GM21515 (cell line): Measurements from ENCODE around the gene IGF2.
"Not testable (repeated sequence)": the region's sequence is repeated elsewhere in the genome, so short reads cannot be mapped to it uniquely, and the experiment has no call there.

Experiments used
- ATAC-seq: cut with Tn5 transposase; IDR thresholded peaks from one replicate; pipeline ENCODE4 v1.9.1; 2021; ENCODE audit not compliant: unreplicated experiment

The IGF2 gene

DNA sequence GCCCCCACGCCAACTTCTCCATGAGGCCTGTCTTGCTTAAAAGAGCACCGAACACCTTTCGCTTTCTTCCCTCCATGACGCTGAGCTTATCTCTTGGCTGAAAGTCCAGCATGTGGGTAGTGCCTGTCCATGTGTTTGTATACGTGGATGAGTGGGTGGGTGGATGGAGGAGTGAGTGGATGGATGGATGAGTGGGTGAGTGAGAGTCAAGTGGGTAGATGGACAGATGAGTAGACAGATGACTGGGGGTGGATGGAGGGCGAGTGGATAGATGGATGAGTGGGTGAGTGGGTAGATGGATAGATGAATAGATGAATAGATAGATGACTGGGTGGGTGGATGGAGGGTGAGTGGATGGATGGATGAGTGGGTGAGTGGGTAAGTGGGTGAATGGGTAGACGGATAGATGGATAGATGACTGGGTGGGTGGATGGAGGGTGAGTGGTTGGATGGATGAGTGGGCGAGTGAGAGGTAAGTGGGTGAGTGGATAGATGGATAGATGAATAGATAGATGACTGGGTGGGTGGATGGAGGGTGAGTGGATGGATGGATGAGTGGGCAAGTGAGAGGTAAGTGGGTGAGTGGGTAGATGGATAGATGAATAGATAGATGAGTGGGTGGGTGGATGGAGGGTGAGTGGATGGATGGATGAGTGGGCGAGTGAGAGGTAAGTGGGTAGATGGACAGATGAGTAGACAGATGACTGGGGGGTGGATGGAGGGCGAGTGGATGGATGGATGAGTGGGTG is 14.3 kb downstream of the IGF2 start:
- not testable (repeated sequence) for ATAC-seq

DNA sequence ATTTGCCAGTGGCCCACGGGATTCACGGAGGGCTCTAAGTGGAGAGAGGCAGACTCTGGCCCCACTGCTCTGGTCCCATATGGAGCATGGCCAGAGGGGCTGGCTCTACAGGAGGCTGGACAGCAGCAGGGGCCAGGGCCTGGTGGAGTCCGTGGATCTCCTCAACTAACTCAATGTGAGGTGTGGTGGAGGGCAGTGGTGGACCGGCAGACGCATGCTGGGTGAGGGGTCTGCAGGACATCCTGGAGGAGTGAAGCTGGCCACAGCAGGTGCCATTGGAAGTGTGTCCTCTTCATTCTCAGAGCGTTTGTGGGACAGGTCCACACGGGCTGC is 15.6 kb downstream of the IGF2 start:
- no peak for ATAC-seq

DNA sequence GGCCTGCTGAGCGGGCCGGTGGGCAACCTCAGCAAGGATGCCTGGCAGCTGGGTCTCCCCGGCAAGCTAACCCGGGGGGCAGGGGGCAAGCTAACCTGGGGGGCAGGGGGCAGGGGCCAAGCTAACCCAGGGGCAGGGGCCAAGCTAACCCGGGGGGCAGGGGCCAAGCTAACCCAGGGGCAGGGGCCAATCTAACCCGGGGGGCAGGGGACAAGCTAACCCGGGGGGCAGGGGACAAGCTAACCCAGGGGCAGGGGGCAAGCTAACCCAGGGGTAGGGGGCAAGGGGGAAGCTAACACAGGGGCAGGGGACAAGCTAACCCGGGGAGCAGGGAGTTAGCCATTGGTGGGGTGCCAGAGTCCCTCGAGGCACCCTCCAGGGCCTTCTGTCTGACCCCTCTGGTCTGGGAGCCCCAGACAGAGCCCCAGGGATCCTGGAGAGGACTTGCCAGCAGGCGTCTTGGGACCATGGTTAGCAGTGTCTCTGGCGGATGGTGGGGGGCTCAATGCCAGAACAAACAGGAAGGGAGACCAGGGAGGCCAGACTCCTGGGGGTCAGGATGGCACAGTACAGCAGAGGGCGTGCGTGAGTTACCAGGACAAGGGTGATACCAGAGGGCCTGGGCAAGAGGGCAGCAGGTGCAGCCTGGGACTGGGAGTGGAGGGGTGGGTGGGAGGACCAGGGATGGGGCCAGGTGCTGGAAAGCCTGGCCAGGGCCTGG is 16.1 kb downstream of the IGF2 start:
- ATAC-seq = no peak

DNA sequence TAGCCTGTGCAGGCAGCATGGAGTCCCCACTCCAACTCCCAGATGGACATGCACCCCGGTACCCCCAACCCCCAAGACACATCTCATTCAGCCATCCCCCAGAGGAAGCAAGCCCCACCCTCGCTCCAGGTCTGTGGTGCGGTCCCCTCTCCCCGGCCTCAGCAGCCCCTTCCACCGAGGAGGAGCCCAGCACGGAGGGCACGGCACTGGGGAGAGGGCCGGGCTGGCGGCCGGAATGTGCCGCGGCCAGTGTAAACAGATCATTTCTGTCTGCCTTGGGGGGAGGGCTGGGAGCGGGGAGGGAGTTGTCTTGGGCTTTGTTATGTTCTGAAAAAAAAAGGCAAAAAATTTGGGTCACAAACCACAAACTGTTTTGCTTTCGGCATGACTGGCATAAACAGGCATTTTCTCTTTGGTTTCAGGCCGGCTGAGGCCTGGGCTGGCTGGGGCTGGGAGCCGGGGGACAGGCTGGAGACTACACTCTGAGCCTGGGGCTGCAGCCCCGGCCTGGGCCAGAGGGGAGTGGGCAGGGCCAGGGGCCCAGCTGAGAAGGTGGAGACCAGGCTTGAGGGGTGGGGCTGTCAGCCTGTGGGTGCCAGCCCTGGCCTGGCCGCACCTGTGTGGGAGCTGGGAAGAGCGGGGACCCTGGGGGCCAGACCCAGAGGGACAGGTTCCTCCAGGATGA is 16.8 kb downstream of the IGF2 start:
- ATAC-seq = no peak

DNA sequence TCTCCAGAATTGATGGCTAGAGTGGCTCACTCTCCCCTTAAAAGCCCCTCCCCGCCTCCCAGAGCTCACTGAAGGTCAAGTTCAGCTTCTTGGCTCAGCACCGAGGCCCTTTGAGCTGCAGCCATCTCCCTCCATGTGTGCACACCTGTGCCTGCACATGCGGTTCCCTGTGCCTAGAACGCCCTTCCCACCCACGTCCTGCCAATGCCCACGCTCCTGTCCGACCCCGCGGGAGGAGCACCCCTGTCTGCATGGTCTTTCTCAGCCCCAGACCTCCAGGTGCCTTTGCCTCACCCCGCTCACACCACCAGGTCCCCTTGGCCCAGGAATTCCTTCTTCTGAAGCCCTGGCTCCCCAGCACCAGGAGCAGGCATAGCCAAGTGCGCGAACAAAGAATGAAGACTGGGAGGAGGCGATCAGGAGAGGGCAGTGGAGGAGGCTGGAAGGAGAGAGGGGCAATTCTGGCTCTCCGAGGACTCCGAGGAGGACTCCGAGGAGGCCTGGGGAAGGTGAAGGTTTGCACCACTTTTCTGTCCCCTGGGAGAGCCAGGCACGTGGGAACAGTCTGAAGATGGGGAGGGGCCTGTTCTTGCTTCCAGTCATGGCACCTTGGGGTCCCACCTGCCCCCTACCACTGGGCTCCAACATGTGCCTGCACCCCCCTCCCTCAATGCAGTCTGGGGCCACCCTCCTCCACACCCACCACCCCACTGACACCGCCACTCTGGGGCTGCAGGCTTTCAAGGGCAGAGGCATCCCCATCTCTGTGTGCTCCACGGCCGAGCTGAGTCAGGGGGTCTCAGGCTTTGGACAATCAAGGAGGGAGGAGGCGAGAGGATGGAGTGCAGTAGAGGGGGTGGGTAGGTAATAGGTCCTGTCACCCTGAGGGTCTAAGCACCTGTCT is 17.7 kb downstream of the IGF2 start:
- ATAC-seq = no peak

DNA sequence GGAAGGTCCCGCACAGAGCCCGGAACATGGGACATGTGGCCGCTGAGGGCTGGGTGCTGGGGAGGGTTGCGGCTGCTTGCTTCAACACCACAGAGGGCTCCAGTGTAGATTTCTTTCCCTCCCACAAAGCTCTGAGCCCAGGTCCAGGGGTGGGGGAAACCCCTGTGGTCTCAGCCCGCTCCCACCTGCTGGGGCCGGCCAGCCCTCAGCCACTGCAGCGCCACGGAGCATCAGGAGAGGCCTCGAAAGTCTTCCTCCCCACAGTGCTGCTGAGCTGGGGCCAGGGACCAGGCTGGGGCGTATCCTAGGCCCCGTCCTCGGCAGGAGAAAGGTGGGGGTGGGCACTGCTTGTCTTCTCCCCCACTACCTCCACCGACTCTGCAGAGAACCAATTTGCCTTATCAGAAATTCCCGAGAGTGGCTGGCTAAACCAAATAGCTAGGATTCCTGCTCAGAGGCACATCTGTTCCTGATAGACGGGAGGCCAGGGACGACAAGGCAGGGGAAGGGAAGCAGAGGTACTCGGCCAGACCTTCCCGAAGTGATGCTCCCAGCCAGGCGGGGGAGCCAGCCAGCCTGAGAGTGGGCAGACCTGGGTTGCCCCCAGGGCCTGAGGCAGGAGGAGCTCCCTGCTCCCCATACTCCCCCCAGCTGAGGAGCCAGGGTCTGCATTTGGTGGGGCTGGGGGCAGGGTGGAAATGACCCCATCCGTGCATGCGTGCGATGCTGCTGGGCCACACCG is 18.7 kb downstream of the IGF2 start:
- ATAC-seq = no peak

DNA sequence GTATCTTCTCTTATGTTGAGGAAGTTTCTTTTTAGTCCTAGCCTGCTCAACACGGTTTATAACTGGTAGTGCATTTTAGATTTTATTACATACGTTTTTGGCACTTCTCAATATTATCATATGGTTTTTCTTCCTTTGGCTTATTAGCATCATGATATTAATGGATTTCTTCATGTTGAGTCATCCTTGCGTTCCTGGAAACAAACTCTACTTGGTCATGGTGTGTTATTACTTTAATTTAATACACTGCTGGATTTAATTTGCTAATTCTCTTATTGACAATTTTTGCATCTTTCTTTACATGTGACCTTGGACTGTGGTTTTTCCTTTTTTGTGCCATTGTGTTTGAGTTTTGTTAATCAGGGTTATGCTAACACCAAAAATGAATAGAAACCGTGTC is 20.5 kb downstream of the IGF2 start:
- ATAC-seq = no peak

DNA sequence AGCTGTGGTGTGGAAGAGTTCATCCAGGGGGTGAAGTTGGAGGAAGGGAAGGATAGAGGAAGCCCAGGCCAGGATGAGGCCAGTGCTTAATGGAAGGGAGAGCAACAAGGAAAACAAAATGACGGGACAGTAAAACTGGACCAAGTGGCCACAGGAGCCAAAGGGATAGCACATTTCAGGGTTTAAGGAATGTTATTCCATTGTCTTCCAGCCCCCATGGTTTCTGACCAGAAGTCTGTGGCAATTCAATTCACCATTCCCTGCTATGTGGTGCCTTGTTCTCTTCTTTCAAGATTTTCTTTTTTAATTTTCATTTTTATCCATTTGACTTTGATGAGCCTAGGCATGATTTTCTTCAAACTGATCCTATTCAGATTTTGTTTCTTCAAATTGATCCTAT is 22.5 kb downstream of the IGF2 start:
- ATAC-seq = no peak

DNA sequence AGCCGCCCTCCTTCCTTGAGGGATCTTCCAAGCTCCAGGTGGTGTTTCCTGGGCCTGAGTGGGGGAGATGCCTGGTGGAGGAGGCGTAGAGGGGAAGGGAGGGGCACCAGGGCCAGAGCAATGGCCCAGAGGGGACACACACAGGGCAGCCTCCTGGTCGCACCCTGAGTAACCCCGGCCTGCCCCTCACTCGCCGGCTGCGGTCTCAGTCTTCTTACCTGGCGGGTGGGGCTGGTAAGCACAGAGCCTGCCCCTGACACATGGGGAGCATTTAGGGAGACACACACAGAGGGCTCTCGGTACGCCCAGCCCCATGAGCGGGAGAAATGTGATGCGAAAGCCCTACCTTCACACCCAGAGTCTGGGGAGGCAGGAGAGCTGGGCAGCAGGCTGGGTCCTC is 23.9 kb downstream of the IGF2 start:
- ATAC-seq = no peak

DNA sequence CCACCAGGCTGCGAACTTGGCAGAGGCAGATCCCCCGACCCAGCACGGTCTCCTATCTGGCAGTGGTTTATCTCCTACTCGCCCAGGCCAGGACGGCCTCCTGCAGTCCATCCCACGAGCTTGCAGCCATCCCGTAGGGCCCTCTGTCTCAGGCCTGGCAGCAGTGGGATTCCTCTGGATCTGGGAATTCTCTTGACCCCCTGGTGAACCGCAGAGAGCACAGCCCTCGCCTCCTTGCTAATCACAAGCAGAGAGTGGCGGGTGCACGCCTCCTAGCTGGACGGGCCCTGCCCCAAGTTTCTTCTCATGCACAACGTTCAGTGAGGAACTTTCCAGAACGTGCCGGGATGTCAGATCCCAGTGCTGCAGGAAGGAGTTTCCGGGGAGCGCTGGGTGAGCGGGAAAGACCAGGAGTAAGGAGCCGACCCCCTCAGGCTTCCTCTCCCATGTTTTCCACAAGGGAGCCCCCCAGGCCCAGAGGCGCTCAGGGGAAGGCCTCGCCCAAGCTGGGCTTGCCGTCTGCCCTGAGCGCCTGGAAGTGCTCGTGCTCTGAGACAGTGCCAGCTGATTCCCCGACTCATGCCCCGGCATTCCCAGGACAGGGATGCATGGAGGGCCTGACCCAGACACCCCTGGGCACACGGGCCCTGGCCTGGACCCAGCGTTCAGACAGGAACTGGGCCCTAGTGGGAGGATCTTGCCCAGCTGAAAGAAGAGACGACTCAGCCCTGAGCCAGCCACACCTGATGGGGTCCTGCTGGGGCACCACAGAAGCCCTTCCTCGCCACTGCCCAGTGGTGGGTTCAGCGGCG is 24.6 kb downstream of the IGF2 start:
- no peak for ATAC-seq

DNA sequence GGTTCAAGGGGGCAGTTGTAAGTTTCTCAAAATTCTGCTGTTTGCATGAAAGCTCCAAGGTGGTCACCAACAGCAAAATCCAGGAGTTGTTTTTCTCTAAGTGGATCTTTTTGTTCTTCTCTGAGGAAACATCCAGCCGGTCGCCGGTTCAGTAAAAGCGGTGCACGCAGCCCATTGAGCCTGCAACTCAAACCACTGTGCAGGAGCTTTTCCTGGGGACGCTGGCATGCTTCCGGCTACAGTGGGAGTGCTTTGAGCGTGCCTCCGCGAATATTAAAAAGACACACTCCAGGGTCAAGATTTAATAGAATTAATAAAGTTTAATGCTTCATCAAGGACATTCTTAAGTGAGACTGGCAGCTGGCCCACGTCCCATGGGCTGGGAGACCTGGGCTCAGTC is 25.4 kb downstream of the IGF2 start:
- no peak for ATAC-seq

DNA sequence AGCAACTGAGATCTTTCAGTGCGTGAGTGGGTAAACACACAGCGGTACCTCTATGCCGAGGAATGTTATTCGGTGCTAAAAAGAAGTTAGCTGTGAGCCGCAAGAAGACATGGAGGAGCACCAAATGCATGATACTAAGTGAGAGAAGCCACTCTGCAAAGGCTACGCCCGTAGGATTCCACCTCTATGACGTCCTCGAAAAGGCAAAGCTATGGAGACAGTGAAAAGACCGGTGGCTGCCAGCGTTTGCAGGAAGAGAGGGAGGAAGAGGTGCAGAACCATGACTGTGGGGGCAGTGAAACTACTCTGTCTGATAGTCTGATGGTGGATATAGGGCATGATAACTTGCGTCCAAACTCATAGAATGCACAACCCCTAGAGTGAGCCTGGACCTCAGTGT is 28.7 kb downstream of the IGF2 start:
- no peak for ATAC-seq

DNA sequence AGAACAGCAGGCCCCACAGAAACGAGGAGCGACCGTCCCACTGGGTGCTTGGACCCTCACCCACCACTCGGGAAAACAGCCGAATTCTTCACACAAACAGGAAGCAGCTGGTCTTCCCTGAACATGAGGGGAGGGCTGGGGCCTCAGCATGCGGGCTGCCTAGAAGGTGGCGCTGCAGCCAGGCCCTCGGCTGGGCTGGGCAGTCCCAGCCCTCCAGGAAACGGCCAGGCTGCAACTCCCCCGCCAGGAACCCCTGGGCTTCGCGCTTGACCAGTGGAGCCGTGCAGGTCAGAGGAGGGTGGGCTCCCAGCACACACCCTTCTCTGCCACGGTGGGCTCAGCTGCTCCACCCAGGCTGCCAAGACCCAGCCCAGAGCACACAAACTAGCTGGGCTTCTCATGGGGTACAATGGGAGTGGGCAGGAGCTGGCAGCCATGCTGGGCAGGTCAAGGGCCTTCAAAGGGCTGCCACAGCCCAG is 29.6 kb downstream of the IGF2 start:
- no peak for ATAC-seq

DNA sequence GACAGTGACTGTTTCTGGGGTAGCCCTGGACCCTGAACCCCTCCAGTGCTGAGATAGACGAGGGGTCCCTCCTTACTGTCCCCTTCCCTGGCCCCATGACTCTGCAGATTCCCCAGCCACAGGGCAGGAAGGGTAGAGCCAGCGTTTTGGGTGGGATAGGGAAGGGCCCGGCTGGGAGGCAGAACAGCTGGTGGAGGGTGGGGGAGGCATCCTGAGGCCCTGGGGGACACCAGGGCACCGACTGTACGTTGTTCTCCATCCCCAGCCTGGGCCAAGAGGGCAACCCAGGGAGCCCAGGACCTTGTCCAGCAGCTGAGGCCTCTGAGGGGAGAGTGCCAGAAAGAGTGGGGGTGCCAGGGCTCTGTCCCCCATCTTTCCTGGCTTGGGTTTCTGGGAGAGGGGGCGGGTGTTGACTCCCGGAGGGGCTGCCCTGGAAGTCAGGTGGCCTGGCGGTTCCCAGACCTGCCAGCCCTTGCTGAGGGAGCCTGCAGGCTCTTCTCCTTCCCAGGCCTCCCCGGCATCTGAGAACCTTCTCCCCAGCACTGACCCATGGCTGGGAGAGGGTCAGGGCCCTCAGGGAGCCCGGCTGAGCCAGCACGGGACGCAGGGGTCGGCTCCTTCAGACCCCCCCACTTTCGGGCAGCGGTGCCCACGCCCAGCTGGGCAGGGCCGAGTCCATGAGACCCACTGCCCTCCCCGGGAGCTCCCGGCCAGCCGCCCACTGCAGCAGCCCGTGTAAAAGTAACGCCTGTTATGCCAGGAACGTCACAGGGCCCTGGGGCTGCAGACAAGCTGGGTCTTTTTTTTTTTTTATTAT is 30.3 kb downstream of the IGF2 start:
- ATAC-seq = no peak

DNA sequence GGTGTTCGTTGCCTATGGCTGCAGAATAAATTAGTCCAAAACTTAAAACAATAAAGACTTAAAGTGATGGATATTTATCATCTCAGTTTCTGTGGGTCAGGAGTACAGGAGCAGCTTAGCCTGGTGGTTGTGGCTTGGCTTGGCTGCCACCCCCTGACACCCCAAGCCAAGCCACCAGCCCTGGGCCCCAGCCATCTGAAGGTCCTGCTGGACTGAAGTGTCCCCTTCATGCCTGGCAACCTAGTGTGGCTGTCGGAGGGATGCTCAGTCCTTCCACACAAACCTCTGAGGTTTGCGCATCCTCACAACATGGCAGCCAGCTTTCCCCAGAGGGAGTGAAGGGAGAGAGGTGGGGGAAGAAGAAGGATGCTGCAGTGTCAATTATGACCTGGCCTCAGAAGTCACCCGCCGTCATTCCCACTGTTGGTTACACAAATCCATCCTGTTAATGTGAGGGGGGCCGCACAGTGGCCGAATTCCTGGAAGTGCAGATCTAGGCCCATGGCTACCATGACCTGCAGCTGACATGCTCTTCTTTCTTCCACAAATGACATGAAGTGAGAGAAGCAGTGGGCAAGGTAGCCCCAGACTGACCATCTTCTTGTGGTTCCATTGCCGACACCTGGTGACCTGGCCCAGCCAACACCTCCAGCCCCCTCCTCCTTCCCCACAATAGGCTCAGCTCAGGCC is 31.1 kb downstream of the IGF2 start:
- no peak for ATAC-seq

DNA sequence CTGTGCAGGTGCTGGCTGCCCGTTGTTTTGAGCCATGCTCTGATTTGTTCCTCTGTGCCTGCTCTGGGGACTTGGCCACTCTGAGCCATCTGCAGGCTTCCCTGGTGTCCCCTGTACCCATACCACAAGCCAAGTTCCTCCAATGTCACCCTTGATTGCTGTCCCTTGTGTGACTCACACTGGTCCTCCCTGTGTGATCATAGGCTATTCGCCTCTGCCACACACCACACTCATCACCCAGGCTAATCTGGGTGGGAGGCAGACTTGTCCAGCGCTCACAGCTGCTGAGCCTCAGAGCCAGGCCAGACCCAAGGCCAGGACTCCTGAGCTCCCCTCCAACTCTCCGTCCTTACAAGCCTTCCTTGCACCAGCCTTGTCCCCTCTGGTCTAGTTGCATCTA is 31.7 kb downstream of the IGF2 start:
- ATAC-seq = no peak

DNA sequence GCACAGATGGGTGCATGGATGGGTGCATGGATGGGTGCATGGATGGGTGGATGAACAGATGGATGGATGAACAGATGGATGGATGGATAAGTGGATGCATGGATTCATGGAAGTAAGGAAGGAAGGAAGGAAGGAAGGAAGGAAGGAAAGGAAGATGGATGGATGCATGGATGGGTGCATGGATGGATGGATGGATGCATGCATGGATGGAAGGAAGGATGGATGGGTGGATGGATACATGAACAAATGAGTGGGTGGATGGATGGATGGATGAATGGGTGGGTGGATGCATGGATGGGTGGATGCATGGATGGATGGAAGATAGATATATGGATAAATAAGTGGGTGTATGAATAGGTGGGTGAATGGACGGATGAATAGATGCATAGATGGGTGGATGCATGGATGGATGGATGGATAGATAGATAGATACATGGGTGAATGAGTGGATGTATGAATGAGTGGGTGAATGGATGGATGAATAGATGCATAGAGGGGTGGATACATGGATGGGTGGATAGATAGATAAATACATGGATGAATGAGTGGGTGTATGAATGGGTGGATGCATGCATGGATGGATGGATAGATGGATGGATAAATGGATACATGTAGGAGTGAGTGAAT is 32.5 kb downstream of the IGF2 start:
- ATAC-seq = no peak

DNA sequence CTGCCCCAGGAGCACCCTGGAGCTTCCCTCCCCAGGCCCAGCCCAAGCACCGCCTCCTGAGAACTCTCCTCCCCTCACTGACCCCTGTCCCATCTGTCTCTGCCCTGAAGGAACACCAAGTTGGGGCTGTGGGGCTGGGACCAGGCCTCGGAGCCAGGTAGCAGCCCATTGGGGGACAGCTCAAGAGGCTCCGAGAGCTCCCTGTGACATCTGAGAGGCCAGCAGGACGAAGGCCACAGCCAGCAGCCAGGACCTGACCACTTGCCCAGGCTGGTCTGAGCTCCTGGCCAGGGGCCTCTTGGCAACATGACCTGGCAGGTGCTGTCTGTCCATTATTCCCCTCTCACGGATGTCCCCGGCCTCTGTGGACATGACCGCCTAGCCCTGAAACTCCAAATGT is 33.7 kb downstream of the IGF2 start:
- no peak for ATAC-seq
